ENCODE results near the gene MBD3L4. TPM values are rescaled to one million over a fixed set of nuclear protein-coding genes. Genes with fewer than 3 reads are reported as not detected.
A peak's percentile ranks its signal among the peaks of the same experiment; 100 is the strongest.
"Not testable (repeated sequence)": the region's sequence is repeated elsewhere in the genome, so short reads cannot be mapped to it uniquely, and the experiment has no call there.

The MBD3L4 gene
- total and polyA plus RNA-seq, 2 of the 13 experiments (the other 11 are each of a cell fraction or from before 2014, with no cell fraction given) = not detected

DNA sequence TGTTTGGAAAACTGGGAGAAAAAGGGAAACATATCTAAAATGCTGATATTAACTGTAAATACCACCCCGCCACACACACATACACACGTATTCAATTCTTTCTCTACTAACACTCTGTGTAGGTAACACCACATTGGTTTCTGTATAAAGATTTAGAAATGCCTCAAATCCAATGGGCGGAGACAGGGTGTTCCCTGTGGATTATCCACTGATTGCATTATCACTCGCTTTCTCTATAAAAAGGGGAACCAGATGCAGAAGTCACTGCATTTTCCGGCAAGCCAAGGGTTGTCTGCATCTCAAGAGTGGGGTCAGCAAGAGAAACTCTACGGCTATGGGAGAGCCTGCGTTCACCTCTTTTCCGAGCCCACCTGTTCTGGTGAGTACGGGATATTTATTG lies 9.7 kb downstream of the MBD3L4 start, which contains the start of gene MBD3L5:
MBD3L5 (plus strand) TSS at position 301 of the 400 bp plus-strand sequence; CDS start at position 335, 34 bp downstream.
- in situ Hi-C loops (cut with HindIII; ENCODE audit: extremely low pct_ligation_motif_present, low pct_unique_long_range_greater_than_20kb); H4K20me1 ChIP-seq (ENCODE audit: insufficient read depth, low read length); CTCF ChIA-PET (ENCODE audit: low intra/inter-chr PET ratio, low total read pairs); ATAC-seq; H3K9me3 ChIP-seq (ENCODE audit: low read length); H2AFZ ChIP-seq (ENCODE audit: low read length); BruUV-seq (replicated peaks); DNase-seq (ENCODE audit: low spot score); H3K9ac ChIP-seq (ENCODE audit: insufficient read depth, low read depth, low read length); intact Hi-C loops (cut with micrococcal nuclease; ENCODE audit: unreplicated experiment); H3K4me2 ChIP-seq (ENCODE audit: low read depth, low read length); FAIRE-seq; H3K4me1 ChIP-seq (ENCODE audit: insufficient read depth, low read length); H3K27ac ChIP-seq (ENCODE audit: extremely low read length, insufficient read depth, low read length); H3K4me3 ChIP-seq (replicated peaks in 1 of 3; ENCODE audit: insufficient read depth in 1 of 3, low read depth in 2 of 3, low read length in 3 of 3); POLR2A ChIA-PET; H3K36me3 ChIP-seq (replicated peaks in 1 of 2; ENCODE audit: control insufficient read depth in 1 of 2, insufficient read depth in 2 of 2, low read length in 2 of 2); H3K79me2 ChIP-seq (ENCODE audit: insufficient read depth, low read length); H3K27me3 ChIP-seq (ENCODE audit: control insufficient read depth in 1 of 2, insufficient read depth in 2 of 2, low read length in 2 of 2): not testable (repeated sequence)
- no CpG with 5 or more reads among the region's 9 CpGs for WGBS (ENCODE audit: low lambda C conversion rate)

DNA sequence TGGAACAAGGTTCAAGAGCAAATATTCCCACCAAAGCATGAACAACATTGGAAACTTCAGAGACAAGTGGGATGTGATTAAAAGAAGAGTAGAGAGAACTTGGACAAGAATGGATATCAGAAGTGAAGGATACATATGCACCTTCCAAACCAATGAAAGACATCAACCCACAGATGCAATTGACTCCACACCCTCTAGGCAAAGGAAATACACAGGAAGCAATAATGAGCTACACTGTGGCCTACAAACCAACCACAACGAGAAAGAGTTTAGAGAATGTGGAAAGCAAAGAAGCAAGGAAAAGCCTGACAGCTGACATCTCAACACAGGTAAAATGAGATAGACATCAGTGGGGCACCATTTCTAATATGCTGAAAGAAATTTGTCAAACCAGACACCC lies 11.2 kb downstream of the MBD3L4 start:
- H4K20me1 ChIP-seq (ENCODE audit: insufficient read depth, low read length); POLR2A ChIA-PET; H3K9ac ChIP-seq (ENCODE audit: insufficient read depth, low read depth, low read length); DNase-seq (ENCODE audit: low spot score); FAIRE-seq; ATAC-seq; in situ Hi-C loops (cut with HindIII; ENCODE audit: extremely low pct_ligation_motif_present, low pct_unique_long_range_greater_than_20kb); H3K27me3 ChIP-seq (ENCODE audit: control insufficient read depth in 1 of 2, insufficient read depth in 2 of 2, low read length in 2 of 2); H3K4me3 ChIP-seq (replicated peaks in 1 of 3; ENCODE audit: insufficient read depth in 1 of 3, low read depth in 2 of 3, low read length in 3 of 3); CTCF ChIA-PET (ENCODE audit: low intra/inter-chr PET ratio, low total read pairs); H3K4me1 ChIP-seq (ENCODE audit: insufficient read depth, low read length); BruUV-seq (replicated peaks); intact Hi-C loops (cut with micrococcal nuclease; ENCODE audit: unreplicated experiment); H3K79me2 ChIP-seq (ENCODE audit: insufficient read depth, low read length); H3K9me3 ChIP-seq (ENCODE audit: low read length); H2AFZ ChIP-seq (ENCODE audit: low read length); H3K4me2 ChIP-seq (ENCODE audit: low read depth, low read length); H3K36me3 ChIP-seq (replicated peaks in 1 of 2; ENCODE audit: control insufficient read depth in 1 of 2, insufficient read depth in 2 of 2, low read length in 2 of 2); H3K27ac ChIP-seq (ENCODE audit: extremely low read length, insufficient read depth, low read length): not testable (repeated sequence)
- WGBS (ENCODE audit: low lambda C conversion rate) = no CpG with 5 or more reads among the region's 1 CpG

DNA sequence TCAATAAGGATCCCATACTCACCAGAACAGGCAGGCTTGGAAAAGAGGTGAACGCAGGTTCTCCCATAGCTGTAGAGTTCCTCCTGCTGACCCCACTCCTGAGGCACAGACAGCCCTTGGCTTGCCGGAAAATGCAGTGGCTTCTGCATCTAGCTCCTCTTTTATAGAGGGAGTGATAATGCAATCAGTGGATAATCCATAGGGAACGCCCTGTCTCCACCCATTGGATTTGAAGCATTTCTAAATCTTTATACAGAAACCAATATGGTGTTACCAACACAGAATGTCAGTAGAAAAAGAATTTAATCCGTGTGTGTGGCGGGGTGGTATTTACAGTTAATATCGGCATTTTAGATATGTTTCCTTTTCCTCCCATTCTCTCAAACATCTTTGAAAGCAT lies 18.6 kb downstream of the MBD3L4 start, which contains the start of gene MBD3L2B:
MBD3L2B (minus strand) TSS at position 101 of the 400 bp plus-strand sequence; CDS start at position 67, 34 bp downstream.
- ATAC-seq; H3K4me1 ChIP-seq (ENCODE audit: insufficient read depth, low read length); intact Hi-C loops (cut with micrococcal nuclease; ENCODE audit: unreplicated experiment); H3K4me2 ChIP-seq (ENCODE audit: low read depth, low read length); CTCF ChIA-PET (ENCODE audit: low intra/inter-chr PET ratio, low total read pairs); H3K36me3 ChIP-seq (replicated peaks in 1 of 2; ENCODE audit: control insufficient read depth in 1 of 2, insufficient read depth in 2 of 2, low read length in 2 of 2); H3K9me3 ChIP-seq (ENCODE audit: low read length); POLR2A ChIA-PET; H3K4me3 ChIP-seq (replicated peaks in 1 of 3; ENCODE audit: insufficient read depth in 1 of 3, low read depth in 2 of 3, low read length in 3 of 3); H3K9ac ChIP-seq (ENCODE audit: insufficient read depth, low read depth, low read length); H3K79me2 ChIP-seq (ENCODE audit: insufficient read depth, low read length); H4K20me1 ChIP-seq (ENCODE audit: insufficient read depth, low read length); H2AFZ ChIP-seq (ENCODE audit: low read length); DNase-seq (ENCODE audit: low spot score); H3K27ac ChIP-seq (ENCODE audit: extremely low read length, insufficient read depth, low read length); H3K27me3 ChIP-seq (ENCODE audit: control insufficient read depth in 1 of 2, insufficient read depth in 2 of 2, low read length in 2 of 2); BruUV-seq (replicated peaks); in situ Hi-C loops (cut with HindIII; ENCODE audit: extremely low pct_ligation_motif_present, low pct_unique_long_range_greater_than_20kb): not testable (repeated sequence)
- no CpG with 5 or more reads among the region's 6 CpGs for WGBS (ENCODE audit: low lambda C conversion rate)
- FAIRE-seq = peak; percentile 8
